ENCODE data around the gene C1orf116.

DNA sequence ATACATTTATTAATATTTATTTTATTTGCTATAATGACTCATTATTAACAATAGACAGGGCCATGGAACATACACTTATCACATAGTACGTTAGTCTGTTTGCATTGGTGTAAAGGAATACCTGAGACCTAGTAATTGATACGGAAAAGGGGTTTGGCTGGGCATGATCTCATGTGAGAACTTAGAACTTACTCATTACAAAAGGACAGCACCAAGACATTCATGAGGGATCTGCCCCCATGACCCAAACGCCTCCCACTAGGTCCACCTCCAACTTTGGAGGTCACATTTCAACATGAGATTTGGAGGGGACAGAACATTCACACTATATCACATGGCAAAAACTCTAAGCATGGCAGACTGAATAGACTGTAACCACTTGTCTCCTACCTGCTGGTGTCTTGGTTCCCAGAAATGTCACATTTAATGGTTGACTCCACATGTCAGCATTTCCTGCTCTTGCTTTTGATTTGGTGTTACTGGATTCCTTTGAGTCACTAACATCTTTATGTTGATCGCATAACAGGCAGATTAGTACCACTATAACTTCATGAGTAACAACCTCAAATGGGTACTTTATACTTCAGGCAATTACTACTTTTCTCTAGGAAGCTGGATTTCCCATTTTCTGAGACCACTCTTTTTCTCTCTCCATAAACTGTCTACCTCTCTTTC lies 3.5 kb upstream of the C1orf116 start:
- TF ChIP-seq CTCF (IDR thresholded peaks at IDR 0.05) = no peak
- TF ChIP-seq POLR2AphosphoS5 (IDR thresholded peaks at IDR 0.05) = no peak
- TF ChIP-seq POLR2A (IDR thresholded peaks at IDR 0.05) = no peak

Measured in stomach (tissue), 4 donors.